Left ventricle myocardium inferior (tissue), 1 donor: Measurements from ENCODE around the gene CTNNA1. TPM values are rescaled to one million over a fixed set of nuclear protein-coding genes. Genes with fewer than 3 reads are reported as not detected.

Source experiments
- DNase-seq: peaks from one replicate; pipeline ENCODE4 v3.0.0-alpha.2; 2020
- H3K27ac ChIP-seq: fragments of 200-600 bp; replicated peaks from 2 replicates; pipeline ENCODE4 v1.8.0; 2021
- H3K27me3 ChIP-seq: fragments of 200-600 bp; 2 replicates; pipeline ENCODE4 v1.8.0; 2021; ENCODE audit warnings: low read depth
- H3K36me3 ChIP-seq: fragments of 200-600 bp; 2 replicates; pipeline ENCODE4 v1.8.0; 2021
- H3K4me1 ChIP-seq: fragments of 200-600 bp; 2 replicates; pipeline ENCODE4 v1.8.0; 2021
- H3K4me3 ChIP-seq: fragments of 200-600 bp; 2 replicates; pipeline ENCODE4 v1.8.0; 2021; ENCODE audit warnings: mild to moderate bottlenecking, moderate library complexity
- H3K9me3 ChIP-seq: fragments of 200-600 bp; replicated peaks from 2 replicates; pipeline ENCODE4 v1.8.0; 2021
- intact Hi-C: fragments of 100-400 bp; cut with micrococcal nuclease; formaldehyde crosslinking; loops from one replicate; pipeline ENCODE4 v1.11.0; 2022
- total RNA-seq: library from RNA; stranded (reverse); fragmentation: NEBNext Ultra II Directional; extraction: Animal tissue kit (Norgen Biotek cat#: 25700); gene quantifications from one replicate; pipeline ENCODE4 v1.2.1, GENCODE V29; 2021
- TF ChIP-seq, protein P1 (sequence below): fragments of 200-600 bp; IDR thresholded peaks from 2 replicates; pipeline ENCODE4 v1.8.0; 2021; ENCODE audit warnings: antibody characterized with exemption, mild to moderate bottlenecking, borderline replicate concordance
- donor health status: DM: no; HTN: yes; CAD: no; lungs with severe emphysema.

CTNNA1 gene
- total RNA-seq, 1 donor from 2014 or later: 341 TPM

DNA sequence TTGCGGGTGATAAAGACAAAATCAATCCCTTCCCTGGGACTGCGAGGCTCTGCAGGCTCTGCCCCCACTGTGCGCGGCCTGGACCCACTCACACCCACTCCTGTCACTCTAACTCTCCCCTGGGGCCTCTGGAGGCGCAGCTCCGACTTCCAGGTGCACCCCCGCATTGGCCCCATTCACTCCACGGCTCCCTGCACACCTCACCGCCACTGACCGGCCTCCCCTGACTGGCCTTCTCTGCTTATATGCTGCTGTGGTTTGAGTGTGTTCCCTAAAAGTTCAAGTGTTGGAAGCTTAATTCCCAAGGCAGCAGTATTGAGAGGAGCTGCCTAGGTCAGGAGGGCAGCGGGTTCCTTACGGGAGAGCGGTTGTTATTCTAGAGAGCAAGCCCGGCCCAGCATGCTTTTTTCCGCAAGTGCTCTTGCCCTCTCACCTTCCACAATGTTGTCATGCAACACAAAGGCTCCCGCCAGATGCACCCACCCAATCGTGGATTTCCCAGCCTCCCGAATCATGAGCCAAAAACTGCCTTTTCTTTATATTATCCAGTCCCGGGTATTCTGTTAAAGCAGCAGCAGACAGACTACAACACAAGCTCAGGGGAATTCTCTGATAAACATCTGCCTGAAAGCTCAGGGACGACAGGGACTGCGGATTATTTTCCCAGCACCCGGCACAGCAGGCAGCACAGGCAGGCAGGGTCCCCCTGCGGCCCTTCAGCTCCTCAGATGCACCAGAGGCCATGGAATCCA lies 195.4 kb downstream of the CTNNA1 start:
- TF ChIP-seq, protein P1, sequence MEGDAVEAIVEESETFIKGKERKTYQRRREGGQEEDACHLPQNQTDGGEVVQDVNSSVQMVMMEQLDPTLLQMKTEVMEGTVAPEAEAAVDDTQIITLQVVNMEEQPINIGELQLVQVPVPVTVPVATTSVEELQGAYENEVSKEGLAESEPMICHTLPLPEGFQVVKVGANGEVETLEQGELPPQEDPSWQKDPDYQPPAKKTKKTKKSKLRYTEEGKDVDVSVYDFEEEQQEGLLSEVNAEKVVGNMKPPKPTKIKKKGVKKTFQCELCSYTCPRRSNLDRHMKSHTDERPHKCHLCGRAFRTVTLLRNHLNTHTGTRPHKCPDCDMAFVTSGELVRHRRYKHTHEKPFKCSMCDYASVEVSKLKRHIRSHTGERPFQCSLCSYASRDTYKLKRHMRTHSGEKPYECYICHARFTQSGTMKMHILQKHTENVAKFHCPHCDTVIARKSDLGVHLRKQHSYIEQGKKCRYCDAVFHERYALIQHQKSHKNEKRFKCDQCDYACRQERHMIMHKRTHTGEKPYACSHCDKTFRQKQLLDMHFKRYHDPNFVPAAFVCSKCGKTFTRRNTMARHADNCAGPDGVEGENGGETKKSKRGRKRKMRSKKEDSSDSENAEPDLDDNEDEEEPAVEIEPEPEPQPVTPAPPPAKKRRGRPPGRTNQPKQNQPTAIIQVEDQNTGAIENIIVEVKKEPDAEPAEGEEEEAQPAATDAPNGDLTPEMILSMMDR: no peak
- H3K27me3 ChIP-seq: no peaks in the 10 kb centered on the region
- H3K9me3 ChIP-seq: no peaks in the 10 kb centered on the region
- intact Hi-C loops: no loop called here
- DNase-seq: no peak
- no peak overlapping the region for H3K4me3 ChIP-seq
- H3K4me1 ChIP-seq: peaks cover 69% of the 10 kb centered on the region
- peak overlapping the region; percentile 69 for H3K27ac ChIP-seq
- H3K36me3 ChIP-seq: peaks cover 22% of the 10 kb centered on the region

DNA sequence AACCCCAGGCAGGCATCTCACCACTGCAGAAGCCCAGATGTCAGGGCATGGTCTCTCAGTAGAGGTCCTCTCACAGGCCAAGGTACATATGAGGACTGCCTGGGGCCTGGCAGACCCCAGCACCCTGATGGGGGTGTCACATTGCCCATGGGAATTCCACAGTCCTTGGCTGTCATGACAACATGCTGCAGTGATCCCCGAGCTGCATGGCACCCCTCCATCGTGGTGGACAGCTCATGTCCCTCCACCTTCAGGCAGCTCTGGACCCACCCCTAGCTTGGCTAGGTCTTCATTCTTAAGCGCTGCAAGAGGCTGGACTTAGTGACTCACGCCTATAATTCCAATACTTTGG lies 196.0 kb downstream of the CTNNA1 start:
- peaks cover 74% of the 10 kb centered on the region for H3K4me1 ChIP-seq

DNA sequence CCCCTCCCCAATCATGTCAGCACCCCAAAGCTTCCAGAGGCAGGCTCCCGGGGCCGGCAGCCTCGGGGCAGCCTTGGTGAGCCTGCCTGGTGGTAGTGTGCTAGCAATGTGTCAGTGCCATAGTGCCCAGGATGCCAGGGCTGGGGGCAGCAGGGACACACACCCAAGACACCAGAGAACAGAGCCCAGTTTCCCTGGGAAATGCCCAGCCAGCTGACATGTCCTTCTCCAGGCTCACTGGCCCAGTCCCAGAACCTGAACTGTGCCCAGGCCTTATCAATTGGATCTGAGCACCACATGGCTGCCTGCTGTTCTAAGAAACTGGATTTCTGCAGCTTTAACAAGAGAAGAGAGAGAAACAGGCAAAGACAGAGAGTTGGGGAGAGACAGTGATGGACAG lies 196.8 kb downstream of the CTNNA1 start:
- Histone ChIP-seq H3K4me1 (peaks cover 82% of the 10 kb centered on the region), H3K36me3 (peaks cover 22% of the 10 kb centered on the region), H3K4me3 (no peak overlapping the region), H3K9me3 (no peaks in the 10 kb centered on the region), H3K27ac (peak overlapping the region; percentile 69), H3K27me3 (no peaks in the 10 kb centered on the region)
- intact Hi-C loops: no loop called here
- TF ChIP-seq, protein P1: no peak
- no peak for DNase-seq

More for the DNA sequence above, 196.0 kb downstream of the CTNNA1 start:
- no peaks in the 10 kb centered on the region for H3K9me3 ChIP-seq
- peak overlapping the region; percentile 69 for H3K27ac ChIP-seq
- H3K36me3 ChIP-seq: peaks cover 22% of the 10 kb centered on the region
- no peak overlapping the region for H3K4me3 ChIP-seq
- TF ChIP-seq, protein P1: no peak
- intact Hi-C loops: no loop called here
- DNase-seq: no peak
- no peaks in the 10 kb centered on the region for H3K27me3 ChIP-seq

DNA sequence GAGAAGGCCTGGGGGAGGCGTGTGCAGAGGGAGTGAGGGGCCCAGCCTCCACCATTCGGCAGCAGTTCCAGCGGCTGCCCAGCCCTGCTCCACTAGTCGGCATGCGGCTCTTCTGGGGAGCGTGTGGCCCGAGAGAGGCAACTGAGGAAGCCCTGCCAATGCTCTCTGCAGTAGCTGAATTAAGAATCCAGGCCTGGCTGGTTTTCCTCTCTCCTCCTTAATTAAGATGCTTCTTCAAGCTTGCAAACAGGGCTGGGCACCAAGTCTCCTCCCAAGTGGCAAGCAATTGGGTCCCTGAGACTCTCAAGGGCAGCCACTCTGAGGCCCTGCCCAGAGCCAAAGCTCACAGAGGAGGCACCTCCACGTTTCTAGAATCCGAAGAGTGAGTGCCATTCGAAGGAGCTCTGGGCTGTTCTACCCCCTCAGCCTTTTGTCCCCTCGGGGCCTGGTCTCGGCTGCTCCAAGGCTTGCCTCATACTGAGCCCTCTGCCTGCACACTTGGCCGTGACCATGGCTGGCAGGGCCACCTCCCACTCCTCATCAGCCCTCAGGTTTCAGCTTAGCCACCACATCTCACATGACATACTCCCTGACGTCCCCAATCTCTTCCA lies 197.3 kb downstream of the CTNNA1 start:
- Histone ChIP-seq H3K27me3 (no peaks in the 10 kb centered on the region), H3K4me1 (peaks cover 87% of the 10 kb centered on the region), H3K4me3 (no peak overlapping the region), H3K36me3 (peaks cover 22% of the 10 kb centered on the region), H3K27ac (peak overlapping the region; percentile 69), H3K9me3 (no peaks in the 10 kb centered on the region)
- no peak for DNase-seq
- intact Hi-C loops: no loop called here
- TF ChIP-seq, protein P1: peak; percentile 13

DNA sequence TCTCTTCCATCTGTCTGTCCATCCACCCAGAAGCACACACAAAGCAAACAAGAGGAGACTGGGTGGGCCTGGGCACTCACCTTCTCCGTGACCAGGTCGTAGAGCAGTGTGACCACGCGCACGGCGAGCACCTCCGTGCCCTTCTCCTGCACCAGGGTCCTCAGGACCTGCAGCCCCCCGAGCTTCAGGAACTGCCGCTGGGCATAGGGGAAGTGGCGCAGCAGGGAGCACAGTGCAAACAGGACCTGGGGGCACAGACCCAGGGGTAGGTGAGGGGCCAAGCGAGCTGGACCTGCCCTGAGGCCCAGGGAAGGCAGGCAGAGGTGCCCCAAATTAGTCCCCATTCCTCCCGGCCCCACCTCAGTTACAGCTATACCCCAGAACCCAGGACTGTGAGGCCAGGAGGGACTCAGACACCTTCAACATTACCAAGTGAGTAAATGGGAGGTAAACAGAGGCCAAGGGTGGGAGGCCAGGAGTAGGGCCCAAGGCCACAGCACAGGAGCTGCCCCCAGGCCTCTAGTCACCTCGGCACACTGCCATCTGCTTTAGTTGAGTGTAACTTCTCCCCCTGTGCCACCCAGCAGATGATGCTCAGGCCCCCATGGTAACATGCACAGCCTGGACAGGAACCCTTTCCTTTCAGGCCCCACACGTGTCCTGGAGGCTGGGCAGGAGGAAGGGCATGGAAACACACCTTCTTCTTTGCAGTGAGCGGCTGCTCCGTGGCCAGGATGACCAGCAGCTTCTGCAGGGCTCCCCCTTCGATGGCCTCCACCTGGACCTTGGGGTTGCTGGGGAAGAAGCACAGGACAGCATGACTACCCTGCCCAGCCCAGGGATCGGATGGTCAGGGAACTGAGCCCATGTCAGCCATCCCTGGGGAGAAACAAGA lies 198.1 kb downstream of the CTNNA1 start:
- Histone ChIP-seq H3K9me3 (no peaks in the 10 kb centered on the region), H3K27me3 (no peaks in the 10 kb centered on the region), H3K4me1 (peaks cover 93% of the 10 kb centered on the region), H3K36me3 (peaks cover 15% of the 10 kb centered on the region), H3K27ac (peak overlapping the region; percentile 88), H3K4me3 (no peak overlapping the region)
- intact Hi-C loops: no loop called here
- DNase-seq: no peak
- TF ChIP-seq, protein P1: no peak
